DOHH2 (cell line): Measurements from ENCODE around the gene C1D.
"Not testable (repeated sequence)": the region's sequence is repeated elsewhere in the genome, so short reads cannot be mapped to it uniquely, and the experiment has no call there.

Experiments
- H3F3A ChIP-seq: fragments of 200-600 bp; sonication (generic), shearing (Covaris generic); 2 replicates; pipeline ENCODE4 v1.6.0; 2016; ENCODE audit warnings: antibody characterized with exemption, mild to moderate bottlenecking; ENCODE audit not compliant: control insufficient read depth, insufficient read depth
- H3K27ac ChIP-seq: fragments of 200-600 bp; sonication (generic); 2 replicates; pipeline ENCODE4 v1.5.1; 2014; ENCODE audit warnings: low read depth, mild to moderate bottlenecking, low read length, moderate library complexity
- H3K27me3 ChIP-seq: fragments of 200-600 bp; sonication (generic); 2 replicates; pipeline ENCODE4 v1.6.1; 2014; ENCODE audit warnings: mild to moderate bottlenecking, low read length, mixed read lengths; ENCODE audit not compliant: control insufficient read depth
- H3K36me3 ChIP-seq: fragments of 200-600 bp; sonication (generic); 2 replicates; pipeline ENCODE4 v1.6.1; 2014; ENCODE audit warnings: mild to moderate bottlenecking, low read length, moderate library complexity, mixed read lengths; ENCODE audit not compliant: control insufficient read depth
- H3K4me1 ChIP-seq: fragments of 200-600 bp; sonication (generic); 2 replicates; pipeline ENCODE4 v1.6.1; 2014; ENCODE audit warnings: mild to moderate bottlenecking, low read length, mixed read lengths; ENCODE audit not compliant: control insufficient read depth
- H3K4me2 ChIP-seq: fragments of 200-600 bp; sonication (generic); 2 replicates; pipeline ENCODE4 v1.6.0; 2014; ENCODE audit warnings: mild to moderate bottlenecking, low read length, moderate library complexity
- H3K4me3 ChIP-seq: fragments of 200-600 bp; sonication (generic); 2 replicates; pipeline ENCODE4 v1.5.1; 2014; ENCODE audit warnings: mild to moderate bottlenecking, low read length, mixed read lengths
- H3K79me2 ChIP-seq: fragments of 200-600 bp; sonication (generic); 2 replicates; pipeline ENCODE4 v1.6.1; 2014; ENCODE audit warnings: mild to moderate bottlenecking, low read length, mixed read lengths; ENCODE audit not compliant: control insufficient read depth
- H3K9me2 ChIP-seq: fragments of 200-600 bp; sonication (generic); replicated peaks from 2 replicates; pipeline ENCODE4 v1.6.1; 2014; ENCODE audit warnings: mild to moderate bottlenecking, low read length, mixed read lengths; ENCODE audit not compliant: control insufficient read depth
- H3K9me3 ChIP-seq: fragments of 200-600 bp; sonication (generic); 2 replicates; pipeline ENCODE4 v1.6.1; 2014; ENCODE audit warnings: antibody characterized with exemption, low read length, mixed read lengths; ENCODE audit not compliant: control insufficient read depth, insufficient read depth
- H4K20me1 ChIP-seq: fragments of 200-600 bp; sonication (generic); 2 replicates; pipeline ENCODE4 v1.6.0; 2014; ENCODE audit warnings: low read depth, mild to moderate bottlenecking, antibody characterized with exemption, low read length, moderate library complexity; ENCODE audit not compliant: control insufficient read depth, insufficient read depth
- EZH2phosphoT487 ChIP-seq: fragments of 200-600 bp; sonication (generic); IDR thresholded peaks from 2 replicates; pipeline ENCODE4 v1.6.1; 2017; ENCODE audit warnings: borderline replicate concordance, mild to moderate bottlenecking, antibody characterized with exemption, low read length, moderate library complexity, mixed read lengths
- TF ChIP-seq, protein P1 (sequence below): fragments of 200-600 bp; sonication (generic); IDR thresholded peaks from one replicate; pipeline ENCODE4 v1.5.1; 2014; ENCODE audit warnings: antibody characterized with exemption, mild to moderate bottlenecking, low read depth, low read length; ENCODE audit not compliant: poor library complexity, severe bottlenecking

C1D gene

DNA sequence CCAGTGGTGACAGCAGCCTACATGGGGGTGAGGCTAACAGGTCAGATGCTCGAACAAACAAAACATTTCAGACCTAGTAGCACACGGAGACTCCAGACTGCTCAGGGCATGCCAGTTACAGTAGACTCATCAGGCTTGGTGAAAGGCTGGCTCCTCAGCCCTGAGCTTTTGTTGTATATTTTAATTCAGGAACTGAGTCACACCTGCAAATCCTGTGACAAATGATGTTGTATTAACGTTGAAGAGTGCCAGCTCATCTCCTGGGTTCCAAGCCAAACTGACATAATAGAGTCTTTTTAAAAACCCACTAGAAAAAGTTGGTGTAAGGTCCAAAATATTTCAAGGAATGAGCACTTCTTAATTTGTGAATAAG is 65.3 kb downstream of the C1D start:
- Histone ChIP-seq H3K36me3 (no peaks in the 10 kb centered on the region), H3K27ac (no peak overlapping the region), H3K4me1 (peaks cover 14% of the 10 kb centered on the region), H3K9me2 (no peaks in the 10 kb centered on the region), H3K27me3 (no peaks in the 10 kb centered on the region), H3K79me2 (no peaks in the 10 kb centered on the region), H3K4me2 (no peak overlapping the region), H4K20me1 (no peaks in the 10 kb centered on the region), H3K9me3 (peaks cover 4% of the 10 kb centered on the region; the same call in 1 of the 2 replicates), H3F3A (no peaks in the 10 kb centered on the region), H3K4me3 (no peak overlapping the region)
- TF ChIP-seq, protein P1, sequence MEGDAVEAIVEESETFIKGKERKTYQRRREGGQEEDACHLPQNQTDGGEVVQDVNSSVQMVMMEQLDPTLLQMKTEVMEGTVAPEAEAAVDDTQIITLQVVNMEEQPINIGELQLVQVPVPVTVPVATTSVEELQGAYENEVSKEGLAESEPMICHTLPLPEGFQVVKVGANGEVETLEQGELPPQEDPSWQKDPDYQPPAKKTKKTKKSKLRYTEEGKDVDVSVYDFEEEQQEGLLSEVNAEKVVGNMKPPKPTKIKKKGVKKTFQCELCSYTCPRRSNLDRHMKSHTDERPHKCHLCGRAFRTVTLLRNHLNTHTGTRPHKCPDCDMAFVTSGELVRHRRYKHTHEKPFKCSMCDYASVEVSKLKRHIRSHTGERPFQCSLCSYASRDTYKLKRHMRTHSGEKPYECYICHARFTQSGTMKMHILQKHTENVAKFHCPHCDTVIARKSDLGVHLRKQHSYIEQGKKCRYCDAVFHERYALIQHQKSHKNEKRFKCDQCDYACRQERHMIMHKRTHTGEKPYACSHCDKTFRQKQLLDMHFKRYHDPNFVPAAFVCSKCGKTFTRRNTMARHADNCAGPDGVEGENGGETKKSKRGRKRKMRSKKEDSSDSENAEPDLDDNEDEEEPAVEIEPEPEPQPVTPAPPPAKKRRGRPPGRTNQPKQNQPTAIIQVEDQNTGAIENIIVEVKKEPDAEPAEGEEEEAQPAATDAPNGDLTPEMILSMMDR, result no peak
- no peak for TF ChIP-seq EZH2phosphoT487

DNA sequence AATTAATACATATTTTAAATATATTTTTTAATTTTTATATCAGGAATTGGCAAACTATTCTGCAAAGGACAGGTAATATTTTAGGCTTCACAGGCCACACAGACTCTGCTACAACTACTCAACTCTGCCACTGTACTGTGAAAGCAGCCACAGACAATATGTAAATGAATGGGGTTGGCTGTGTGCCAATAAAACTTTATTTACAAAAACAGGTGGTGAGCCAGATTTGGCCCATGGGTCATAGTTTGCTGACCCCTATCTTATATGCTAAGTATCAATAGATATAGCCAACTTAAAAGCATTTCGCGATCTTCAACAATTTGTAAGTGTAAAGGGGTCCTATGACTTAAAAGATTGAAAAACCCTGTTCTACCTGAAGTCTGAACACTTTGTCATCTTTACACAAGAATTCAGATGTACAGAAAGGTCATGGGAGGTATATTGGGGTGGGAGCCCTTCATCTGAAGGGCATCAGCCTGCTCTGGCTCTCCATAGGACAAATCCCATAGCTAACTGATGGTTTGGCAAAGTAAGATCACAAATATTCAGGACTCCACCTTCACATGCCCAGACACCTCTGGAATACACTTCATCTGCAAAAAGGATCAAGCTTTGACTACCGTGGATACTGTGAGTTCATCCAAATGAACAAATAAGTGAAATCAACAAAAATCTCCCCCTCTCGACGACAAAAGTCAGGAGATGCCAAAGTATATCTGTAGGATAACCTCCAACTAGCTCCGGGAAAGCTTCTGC is 65.9 kb downstream of the C1D start:
- no peaks in the 10 kb centered on the region for H3K27me3 ChIP-seq
- H3K79me2 ChIP-seq, result no peaks in the 10 kb centered on the region
- no peak overlapping the region for H3K4me2 ChIP-seq
- TF ChIP-seq, protein P1, result no peak
- H3K4me1 ChIP-seq, result peaks cover 14% of the 10 kb centered on the region
- no peaks in the 10 kb centered on the region for H4K20me1 ChIP-seq
- H3K4me3 ChIP-seq, result no peak overlapping the region
- H3K36me3 ChIP-seq, result no peaks in the 10 kb centered on the region
- peaks cover 4% of the 10 kb centered on the region; the same call in 1 of the 2 replicates for H3K9me3 ChIP-seq
- no peak overlapping the region for H3K27ac ChIP-seq
- H3F3A ChIP-seq, result no peaks in the 10 kb centered on the region
- no peaks in the 10 kb centered on the region for H3K9me2 ChIP-seq

DNA sequence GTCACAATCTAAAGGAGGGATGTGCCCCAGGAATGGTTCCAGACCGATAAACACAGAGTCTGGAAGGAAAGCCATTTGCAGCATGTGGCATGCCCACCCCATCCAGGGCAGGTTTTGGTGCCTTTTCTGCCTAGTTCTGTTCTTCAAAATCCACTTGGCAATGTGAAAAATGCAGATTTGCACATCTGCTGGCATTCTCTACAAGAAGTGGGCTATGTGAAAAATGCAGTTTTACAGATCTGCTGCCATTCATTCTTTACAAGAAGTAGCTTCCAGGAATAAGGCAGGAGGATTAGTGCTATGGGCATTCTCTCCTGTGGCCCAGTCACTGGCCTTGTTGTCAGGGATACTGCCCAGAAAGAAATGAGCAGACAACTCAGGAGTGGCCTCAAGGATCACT is 68.1 kb downstream of the C1D start:
- Histone ChIP-seq H3K4me2 (no peak overlapping the region), H3K9me2 (no peaks in the 10 kb centered on the region), H3K9me3 (no peaks in the 10 kb centered on the region), H3K79me2 (no peaks in the 10 kb centered on the region), H3K4me3 (no peak overlapping the region), H3K27me3 (no peaks in the 10 kb centered on the region), H3K36me3 (no peaks in the 10 kb centered on the region), H3F3A (no peaks in the 10 kb centered on the region), H3K4me1 (peaks cover 14% of the 10 kb centered on the region), H4K20me1 (no peaks in the 10 kb centered on the region), H3K27ac (no peak overlapping the region)
- TF ChIP-seq, protein P1, result no peak
- no peak for TF ChIP-seq EZH2phosphoT487

DNA sequence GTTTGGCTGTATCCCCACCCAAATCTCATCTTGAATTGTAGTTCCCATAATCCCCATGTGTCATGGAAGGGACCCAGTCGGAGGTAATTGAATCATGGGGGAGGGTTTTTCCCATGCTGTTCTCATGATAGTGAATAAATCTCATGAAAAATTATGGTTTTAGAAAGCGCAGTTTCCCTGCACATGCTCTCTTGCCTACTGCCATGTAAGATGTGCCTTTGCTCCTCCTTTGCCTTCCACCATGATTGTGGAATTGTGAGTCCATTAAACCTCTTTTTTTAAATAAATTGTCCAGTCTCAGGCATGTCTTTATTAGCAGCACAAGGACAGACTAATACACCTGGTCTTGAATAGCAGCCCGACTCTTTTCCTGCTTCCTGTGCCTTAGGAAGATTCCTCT is 68.7 kb downstream of the C1D start:
- not testable (repeated sequence) for H3K4me2 ChIP-seq, H3K27ac ChIP-seq, H4K20me1 ChIP-seq, H3K4me3 ChIP-seq, H3K9me2 ChIP-seq, H3K36me3 ChIP-seq, H3K9me3 ChIP-seq, H3F3A ChIP-seq, H3K79me2 ChIP-seq, H3K27me3 ChIP-seq
- H3K4me1 ChIP-seq, result peaks cover 14% of the 10 kb centered on the region
